GM19238 (cell line): ENCODE results near the gene CHIT1.
"Not testable (repeated sequence)": the region's sequence is repeated elsewhere in the genome, so short reads cannot be mapped to it uniquely, and the experiment has no call there.

Experiments
- DNase-seq: peaks from one replicate; pipeline ENCODE4 v3.0.0; 2011; ENCODE audit warnings: low spot score; ENCODE audit not compliant: insufficient read length

The CHIT1 gene

GRCh38 chr1:203266140-203266539 is 36.7 kb upstream of the CHIT1 start:
- DNase-seq, result not testable (repeated sequence)

GRCh38 chr1:203265541-203265940 is 36.1 kb upstream of the CHIT1 start:
- no peak for DNase-seq

DNA sequence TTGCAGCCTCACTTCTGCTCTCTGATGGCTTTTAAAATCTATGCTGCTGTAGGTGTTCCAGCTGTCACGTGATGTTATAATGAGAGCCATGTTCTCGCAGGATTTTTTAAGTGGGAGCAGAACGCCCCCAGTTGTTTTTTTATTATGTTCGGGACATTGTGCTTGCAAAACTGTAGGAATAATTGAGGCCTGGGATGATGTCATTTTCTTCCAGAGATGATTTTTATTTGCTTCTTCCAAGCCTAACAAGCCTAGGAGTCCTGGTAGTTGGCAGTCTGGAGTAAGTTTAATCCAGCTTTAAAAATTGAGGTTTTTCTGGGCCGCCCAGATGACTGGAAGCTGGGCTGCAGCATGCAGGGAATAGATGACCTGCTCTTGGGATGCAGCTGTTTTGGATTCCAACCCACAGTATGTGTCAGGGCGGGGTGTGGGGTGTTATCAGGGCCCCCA is 34.6 kb upstream of the CHIT1 start:
- no peak for DNase-seq

DNA sequence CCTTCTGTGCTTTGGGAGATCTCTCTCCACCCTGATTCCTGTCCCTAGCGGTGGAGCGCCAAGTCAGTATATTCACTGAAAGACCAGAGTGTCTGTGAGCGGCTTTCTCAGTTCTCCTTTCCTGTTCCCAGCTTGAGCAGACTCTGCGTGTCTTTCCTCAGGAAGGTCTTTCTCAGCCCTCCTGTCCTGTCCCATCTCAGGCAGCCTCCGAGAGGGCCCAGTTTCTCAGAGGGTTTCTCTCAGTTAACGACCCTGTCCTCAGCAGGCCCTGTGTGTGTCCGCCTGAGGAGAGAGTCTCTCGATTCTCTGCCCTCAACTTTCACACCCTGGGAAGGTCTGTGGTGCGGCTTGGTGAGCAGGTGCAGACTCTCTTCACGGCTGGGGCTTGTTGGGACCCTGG is 34.0 kb upstream of the CHIT1 start:
- no peak for DNase-seq

- DNase-seq, result not testable (repeated sequence)
These were observed 27.2 kb upstream of the CHIT1 start for GRCh38 chr1:203256636-203257035.

- DNase-seq, result not testable (repeated sequence)
These were observed 25.3 kb upstream of the CHIT1 start for GRCh38 chr1:203254782-203255181.

DNA sequence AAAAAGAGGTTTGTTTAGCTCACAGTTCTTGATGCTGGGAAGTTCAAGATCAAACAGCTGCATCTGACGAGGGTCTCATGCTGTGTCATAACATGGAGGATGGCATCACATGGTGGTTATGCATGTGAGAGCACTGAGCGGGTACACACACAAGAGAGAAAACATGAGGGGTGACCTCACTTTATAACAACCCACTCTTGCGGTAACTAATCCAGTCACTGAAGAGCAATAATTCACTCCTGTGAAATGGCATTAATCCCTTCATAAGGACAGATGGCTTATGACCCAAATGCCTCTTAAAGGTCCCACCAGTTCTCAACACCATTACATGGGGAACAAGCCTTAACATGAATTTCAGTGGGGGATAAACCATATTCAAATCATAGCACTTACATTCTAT is 23.2 kb upstream of the CHIT1 start:
- no peak for DNase-seq

GRCh38 chr1:203251466-203251865 is 22.0 kb upstream of the CHIT1 start:
- DNase-seq, result no peak

- no peak for DNase-seq
These were observed 21.4 kb upstream of the CHIT1 start for GRCh38 chr1:203250911-203251310.

- DNase-seq, result no peak
These were observed 15.3 kb upstream of the CHIT1 start for GRCh38 chr1:203244776-203245175.

DNA sequence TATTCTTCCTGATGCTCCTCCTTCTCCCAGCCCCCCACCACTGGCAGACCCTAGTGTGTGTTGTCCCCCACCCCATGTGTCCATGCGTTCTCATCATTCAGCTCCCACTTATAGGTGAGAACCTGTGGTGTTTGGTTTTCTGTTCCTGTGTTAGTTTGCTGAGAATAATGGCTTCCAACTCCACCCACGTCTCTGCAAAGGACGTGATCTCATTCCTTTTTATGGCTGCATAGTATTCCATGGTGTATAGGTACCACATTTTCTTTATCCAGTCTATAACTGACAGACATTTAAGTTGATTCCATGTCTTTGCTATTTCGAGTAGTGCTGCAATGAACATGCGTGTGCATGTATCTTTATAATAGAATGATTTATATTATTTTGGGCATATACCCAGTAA is 12.2 kb upstream of the CHIT1 start:
- DNase-seq, result not testable (repeated sequence)

- DNase-seq, result no peak
These were observed 10.2 kb upstream of the CHIT1 start for GRCh38 chr1:203239526-203240305.

- DNase-seq, result no peak
These were observed 9.6 kb upstream of the CHIT1 start for GRCh38 chr1:203239081-203239480.

DNA sequence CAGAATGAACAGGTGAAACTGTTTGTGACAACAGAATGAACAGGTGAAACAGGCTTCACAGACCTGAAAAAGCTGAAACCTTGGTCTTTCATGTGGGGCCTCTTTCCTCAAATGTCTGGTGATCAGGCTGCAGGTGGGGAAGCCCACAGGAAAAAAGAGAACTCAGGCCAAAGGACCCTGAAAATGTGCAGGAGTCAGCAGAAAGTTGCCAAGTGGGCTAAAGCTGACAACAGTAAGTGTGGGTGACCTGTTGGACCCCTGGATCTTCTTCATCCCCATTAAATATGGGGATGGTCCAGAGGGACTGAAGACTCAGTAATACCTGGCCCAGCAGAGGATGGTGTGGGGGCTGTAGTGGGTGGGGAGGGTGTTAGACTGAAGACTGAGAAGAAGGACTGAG is 9.1 kb upstream of the CHIT1 start:
- DNase-seq, result no peak

GRCh38 chr1:203234901-203235300 is 5.4 kb upstream of the CHIT1 start:
- not testable (repeated sequence) for DNase-seq

- no peak for DNase-seq
These were observed 803 bp downstream of the CHIT1 start for GRCh38 chr1:203228670-203229069.

DNA sequence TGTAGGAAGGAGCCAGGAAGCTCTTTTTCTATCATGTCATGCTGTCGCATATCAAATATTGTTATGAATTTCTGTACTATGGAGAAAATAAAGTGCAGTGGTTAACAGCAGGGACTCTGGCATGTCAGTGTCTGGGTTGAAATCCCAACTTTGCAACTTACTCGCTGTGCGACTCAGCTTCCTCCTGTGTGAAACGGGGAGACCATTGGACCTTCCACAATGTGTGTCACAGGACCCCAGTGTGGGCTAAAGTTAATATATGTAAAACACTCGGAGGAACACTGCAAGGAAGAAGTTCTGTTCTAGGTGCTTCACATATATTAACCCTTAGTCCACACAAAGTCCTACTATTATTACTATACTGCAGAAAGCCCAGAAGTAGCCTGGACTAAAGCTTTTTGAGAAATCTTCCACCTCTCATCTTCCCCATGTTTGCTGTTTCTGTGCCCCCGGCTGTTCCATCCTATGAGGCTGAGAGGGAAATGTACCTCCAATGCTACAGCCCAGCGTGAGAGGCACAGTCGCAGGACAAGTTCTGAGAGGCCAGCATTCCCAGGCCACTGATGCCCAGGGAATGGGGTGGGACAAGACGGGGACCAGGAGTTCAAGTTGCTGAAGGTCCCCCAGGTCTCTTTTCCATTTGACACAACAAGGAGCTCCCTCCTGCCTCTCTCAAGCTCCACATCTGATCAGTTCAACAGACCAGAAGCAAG is 1.9 kb downstream of the CHIT1 start:
- no peak for DNase-seq

GRCh38 chr1:203225071-203225470 is 4.4 kb downstream of the CHIT1 start:
- no peak for DNase-seq

GRCh38 chr1:203223012-203223775 is 6.3 kb downstream of the CHIT1 start:
- DNase-seq, result no peak

DNA sequence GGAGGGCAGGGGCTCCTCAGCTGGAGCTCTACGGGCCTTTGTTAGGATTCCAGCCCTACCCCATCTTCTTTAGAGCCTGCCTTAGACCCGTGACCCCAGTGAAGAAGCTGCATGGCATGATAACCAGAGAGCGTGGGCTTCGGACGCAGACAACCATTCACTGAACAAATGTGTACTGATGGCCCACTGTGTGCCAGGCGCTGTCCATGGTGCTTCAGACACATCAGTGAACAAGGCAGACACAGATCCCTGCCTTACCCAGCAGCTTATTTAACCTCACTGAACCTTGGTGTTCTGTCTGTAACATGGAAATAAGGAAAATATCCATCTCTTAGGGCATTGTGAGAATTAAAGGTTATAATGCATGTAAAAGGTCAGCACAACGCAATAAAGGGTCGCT is 9.5 kb downstream of the CHIT1 start:
- DNase-seq, result no peak

DNA sequence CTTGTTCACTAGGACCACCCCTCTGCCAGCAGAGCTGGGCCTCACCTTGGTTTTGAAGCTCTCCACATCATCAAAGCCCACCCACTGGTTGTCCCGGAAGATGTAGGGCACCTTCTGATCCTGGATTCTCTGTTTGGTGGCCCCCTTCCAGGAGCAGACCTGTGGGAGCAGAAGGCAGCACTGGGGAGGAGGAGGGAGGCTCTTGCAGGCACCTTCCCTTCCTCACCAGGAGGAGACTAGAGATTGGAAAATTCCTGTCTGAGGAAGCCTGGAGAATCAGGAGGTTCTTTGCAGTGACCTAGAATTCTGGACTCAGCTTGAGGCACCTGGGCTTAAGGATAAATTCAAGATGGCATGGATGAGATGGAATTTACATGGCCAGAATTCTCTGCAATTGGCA is 10.3 kb downstream of the CHIT1 start:
- no peak for DNase-seq

GRCh38 chr1:203217668-203218067 is 11.8 kb downstream of the CHIT1 start:
- no peak for DNase-seq
